GM18861 (cell line): ENCODE data around the gene CYP24A1.

ENCODE experiments used
- ATAC-seq: cut with Tn5 transposase; IDR thresholded peaks from one replicate; pipeline ENCODE4 v1.9.1; 2021; ENCODE audit not compliant: unreplicated experiment

CYP24A1 gene

DNA sequence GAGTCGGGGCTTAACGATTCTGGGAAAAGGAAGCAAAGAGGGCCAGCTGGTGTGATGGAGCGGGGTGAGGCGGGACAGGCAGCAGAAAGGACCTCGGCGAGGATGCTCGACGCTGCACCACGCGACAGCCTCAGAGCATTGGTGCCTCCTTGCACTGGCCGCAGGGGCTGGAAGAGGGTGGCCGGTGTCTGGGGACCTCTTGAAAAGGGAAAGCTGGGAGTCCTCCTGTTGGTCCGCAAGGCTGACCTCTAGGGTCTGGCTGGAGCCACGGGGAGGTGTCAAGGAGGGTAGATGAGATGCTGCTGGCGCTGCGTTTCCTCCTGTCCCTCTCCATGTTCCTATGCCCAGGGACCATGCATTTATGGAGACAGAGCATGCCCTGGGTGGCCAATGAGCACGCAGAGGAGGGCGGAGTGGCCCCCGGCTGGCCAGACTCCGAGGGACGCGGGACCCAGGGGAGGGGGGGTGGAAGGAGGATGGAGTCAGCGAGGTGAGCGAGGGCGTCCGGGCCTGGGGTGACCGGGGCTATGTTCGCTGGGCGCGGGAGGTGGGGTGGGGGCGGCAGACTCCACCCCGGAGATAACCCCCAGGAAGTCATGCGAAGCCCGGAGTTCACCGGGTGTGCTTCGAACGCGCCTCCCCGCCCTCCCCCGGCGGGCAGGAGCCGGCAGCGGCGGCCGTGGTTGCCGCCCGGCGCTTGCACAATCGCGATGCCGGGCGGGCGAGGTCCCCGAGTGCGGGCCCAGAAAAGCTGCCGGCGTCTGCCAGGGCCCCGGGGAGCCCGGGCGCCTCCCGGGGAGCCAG is at the start of gene CYP24A1:
TSS of gene CYP24A1 (minus strand) at position 334 of the 804 bp plus-strand sequence. CDS start 407 bp downstream, outside the sequence.
- no peak for ATAC-seq

GRCh38 chr20:54223285-54223684 is 49.5 kb upstream of the CYP24A1 start:
- no peak for ATAC-seq

DNA sequence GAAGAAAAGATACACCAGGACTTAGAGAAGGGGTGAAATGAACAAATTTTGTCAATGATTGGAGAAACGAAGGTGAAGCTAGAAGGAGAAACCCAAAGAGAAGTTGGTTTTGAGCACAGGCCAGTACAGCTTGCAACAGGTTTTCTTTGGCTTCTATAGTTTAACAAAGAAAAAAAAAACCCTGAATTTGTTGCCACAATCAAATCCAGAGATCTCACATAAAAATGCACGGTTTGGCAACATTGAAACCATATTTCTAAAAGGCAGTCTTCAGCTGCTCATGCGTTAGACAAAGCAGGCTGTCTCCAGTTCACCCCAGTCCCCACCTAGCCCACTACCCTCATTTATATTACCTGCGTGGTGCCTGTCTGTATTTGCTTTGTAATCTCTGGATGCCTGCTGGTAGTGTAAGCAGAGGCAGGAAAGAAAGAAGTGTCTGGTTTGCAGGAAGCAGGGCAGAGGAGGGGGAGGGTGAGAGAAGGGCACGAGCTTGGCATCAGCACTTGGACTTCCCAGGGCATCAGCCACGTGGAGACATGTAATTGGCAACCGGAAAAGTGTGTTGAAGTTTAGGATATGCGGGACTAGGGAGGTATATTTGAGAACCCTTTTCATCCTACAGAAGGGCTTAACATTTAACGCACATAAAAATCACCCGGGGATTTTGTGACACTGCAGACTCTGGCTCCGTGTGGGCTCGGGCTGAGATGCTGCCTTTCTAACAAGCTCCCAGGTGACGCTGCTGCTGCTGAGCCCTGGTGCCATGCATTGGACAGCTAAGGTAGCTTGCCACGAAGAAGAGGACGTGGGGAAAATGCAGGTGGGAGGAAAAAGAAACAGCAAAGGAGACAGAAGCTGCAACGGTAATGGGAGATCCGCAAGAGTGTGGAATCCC is 48.5 kb upstream of the CYP24A1 start:
- no peak for ATAC-seq

- peak; percentile 76 for ATAC-seq
These were observed 47.6 kb upstream of the CYP24A1 start for GRCh38 chr20:54221353-54221752.

DNA sequence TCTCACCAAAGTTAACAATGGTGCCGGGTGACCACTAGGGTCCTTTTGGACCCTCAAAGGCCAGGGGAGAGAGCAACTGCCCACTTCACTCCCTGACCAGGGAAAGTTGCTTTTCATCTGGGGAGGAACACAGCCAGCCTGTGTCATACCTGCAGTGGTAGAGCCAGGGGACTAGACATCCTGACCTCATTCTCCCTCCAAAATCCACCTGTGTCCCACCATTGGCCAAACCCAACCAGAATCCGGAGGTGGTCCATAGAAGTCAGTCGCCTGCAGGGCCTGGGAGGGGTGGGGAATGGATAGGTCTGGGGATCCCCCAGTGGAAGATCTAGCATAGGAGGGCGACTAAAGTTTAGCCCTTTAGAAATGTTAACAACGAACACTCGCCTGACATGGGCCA is 46.9 kb upstream of the CYP24A1 start:
- no peak for ATAC-seq

DNA sequence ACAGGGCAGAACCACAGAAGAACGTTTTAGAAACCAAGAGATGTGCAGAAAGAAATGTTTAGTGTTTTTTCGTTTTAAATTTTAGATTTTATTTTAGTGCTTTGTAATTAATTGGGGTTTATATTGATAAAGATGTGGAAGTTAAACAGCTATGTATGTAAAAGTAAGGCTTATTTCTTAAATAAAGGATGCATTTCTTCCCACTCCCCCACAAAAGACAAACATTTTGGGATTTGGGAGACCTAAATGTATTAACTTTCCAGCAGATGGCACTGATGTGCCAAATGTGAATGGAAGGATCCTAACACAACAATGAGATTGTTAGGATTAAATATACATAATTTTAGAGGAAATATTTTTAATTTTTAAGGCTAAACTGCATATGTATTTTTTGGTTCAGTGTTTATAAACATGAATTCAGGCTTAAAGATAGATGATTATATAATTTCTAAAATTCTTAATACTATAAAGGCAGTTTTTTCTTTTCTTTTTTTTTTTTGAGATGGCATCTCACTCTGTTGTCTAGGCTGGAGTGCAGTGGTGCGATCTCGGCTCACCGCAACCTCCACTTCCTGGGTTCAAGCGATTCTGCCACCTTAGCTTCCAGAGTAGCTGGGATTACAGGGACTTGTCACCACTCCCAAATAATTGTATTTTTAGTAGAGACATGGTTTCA is 46.1 kb upstream of the CYP24A1 start:
- ATAC-seq = no peak

GRCh38 chr20:54218470-54218869 is 44.7 kb upstream of the CYP24A1 start:
- ATAC-seq = no peak

- ATAC-seq = no peak
These were observed 44.0 kb upstream of the CYP24A1 start for GRCh38 chr20:54217762-54218161.

DNA sequence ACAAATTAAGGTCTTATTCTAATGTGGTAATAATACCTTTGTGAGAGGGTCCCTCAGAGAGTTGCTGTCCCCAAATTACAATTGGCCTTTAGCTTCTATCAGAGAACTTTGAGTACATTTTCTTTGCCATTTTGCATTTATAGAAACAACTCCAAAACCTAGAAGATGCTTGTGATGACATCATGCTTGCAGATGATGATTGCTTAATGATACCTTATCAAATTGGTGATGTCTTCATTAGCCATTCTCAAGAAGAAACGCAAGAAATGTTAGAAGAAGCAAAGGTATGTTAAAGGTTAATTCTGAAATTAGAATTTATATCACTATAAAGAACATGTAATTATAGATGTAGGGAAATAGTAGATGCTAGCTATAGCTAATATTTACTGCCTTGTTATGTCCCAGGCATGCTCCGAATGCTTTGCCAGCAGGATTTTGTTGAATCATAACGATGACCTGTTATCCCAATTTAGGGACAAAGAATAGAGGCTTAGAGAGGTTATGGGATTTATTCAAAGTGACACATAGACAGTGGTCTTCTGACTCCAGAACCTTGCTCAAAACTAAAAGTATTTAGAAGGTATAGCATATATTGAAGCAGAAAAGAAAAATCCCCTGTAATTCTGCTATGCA is 41.5 kb upstream of the CYP24A1 start:
- no peak for ATAC-seq

GRCh38 chr20:54214566-54214965 is 40.8 kb upstream of the CYP24A1 start:
- ATAC-seq = no peak

GRCh38 chr20:54212871-54213270 is 39.1 kb upstream of the CYP24A1 start:
- no peak for ATAC-seq

GRCh38 chr20:54212226-54212625 is 38.4 kb upstream of the CYP24A1 start:
- no peak for ATAC-seq

DNA sequence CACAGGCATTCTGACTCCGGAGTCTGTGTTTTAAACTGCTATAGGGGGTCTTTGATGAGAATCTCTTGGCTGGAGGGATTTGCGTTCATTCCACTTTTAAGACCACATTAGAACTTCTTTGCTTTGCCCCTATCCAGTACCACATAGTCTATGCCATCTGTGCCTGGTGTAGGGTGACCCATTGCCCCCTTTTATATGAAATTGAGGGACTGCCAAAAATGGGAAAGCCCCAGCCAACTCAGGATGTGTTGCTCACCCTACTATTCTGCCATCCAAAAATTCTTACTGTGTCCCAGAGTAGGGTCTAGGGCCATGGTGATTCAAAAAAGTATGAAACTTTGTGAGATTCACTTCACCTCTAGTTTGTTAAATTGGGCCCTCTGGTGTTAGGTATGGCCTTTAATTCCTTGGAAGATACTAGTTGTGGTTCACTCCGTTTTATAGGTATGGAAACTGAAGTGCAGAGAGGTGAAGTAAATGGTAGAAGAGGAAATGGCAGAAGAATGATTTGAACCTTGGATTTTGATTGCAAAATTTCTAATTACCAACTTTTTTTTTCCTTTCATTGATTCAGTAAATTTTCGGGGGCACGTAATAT is 35.5 kb upstream of the CYP24A1 start:
- no peak for ATAC-seq

DNA sequence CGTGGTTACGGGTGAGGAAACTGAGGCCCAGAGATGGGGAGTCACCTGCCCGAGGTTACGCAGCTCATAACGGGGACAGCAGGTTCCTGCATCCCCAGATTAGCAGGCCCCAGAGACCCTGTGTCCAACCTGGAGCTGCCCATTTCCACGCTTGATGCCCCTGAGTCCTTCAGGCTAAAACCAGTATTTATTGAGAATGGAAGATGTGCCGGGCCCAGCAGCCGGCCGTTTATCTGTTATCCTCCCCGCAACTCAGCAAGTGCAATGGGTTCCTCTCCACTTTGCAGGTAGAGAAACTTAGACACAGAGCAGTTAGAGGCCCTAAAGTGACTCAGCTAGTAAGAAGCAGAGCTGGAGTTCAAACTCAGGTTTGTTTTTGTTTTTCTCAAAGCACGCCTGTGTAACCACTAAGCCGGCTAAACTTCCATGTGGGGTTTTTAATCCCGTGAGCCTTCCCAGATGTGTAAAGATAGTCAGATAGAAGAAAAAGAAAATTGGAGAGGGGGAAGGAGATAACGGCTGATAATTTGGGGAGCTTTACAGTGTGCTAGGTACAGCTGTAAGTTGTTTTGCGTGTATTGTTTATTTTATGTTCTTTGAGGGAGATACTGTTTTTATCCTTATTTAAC is 34.9 kb upstream of the CYP24A1 start:
- no peak for ATAC-seq

GRCh38 chr20:54207743-54208547 is 34.2 kb upstream of the CYP24A1 start, which contains the start of gene PFDN4:
Gene PFDN4 (plus strand): TSS chr20:54208087. CDS start chr20:54208101, 14 bp downstream.
- peak; percentile 85 for ATAC-seq

GRCh38 chr20:54207053-54207742 is 33.4 kb upstream of the CYP24A1 start:
- ATAC-seq = no peak

GRCh38 chr20:54205450-54205849 is 31.7 kb upstream of the CYP24A1 start:
- no peak for ATAC-seq

- ATAC-seq = no peak
These were observed 30.7 kb upstream of the CYP24A1 start for GRCh38 chr20:54204481-54204880.

GRCh38 chr20:54204063-54204462 is 30.3 kb upstream of the CYP24A1 start:
- ATAC-seq = no peak
